Activated naive CD4-positive, alpha-beta T cell treated with anti-CD3 and anti-CD28 coated beads, Interleukin-2, amount 50 U/mL, for 24 hours (primary cell): ENCODE data around the gene MUC20.
"Not testable (repeated sequence)": the region's sequence is repeated elsewhere in the genome, so short reads cannot be mapped to it uniquely, and the experiment has no call there.

Experiments
- H3K27ac Mint-ChIP-seq: one replicate; pipeline ENCODE4 v1.8.0; 2021; ENCODE audit warnings: mild to moderate bottlenecking, mixed read lengths
- H3K27me3 Mint-ChIP-seq: one replicate; pipeline ENCODE4 v1.8.0; 2021; ENCODE audit warnings: mixed read lengths
- H3K36me3 Mint-ChIP-seq: one replicate; pipeline ENCODE4 v1.8.0; 2021; ENCODE audit warnings: mixed read lengths
- H3K4me1 Mint-ChIP-seq: one replicate; pipeline ENCODE4 v1.8.0; 2021; ENCODE audit warnings: mixed read lengths
- H3K4me3 Mint-ChIP-seq: one replicate; pipeline ENCODE4 v1.8.0; 2021; ENCODE audit warnings: mild to moderate bottlenecking, mixed read lengths
- H3K9me3 Mint-ChIP-seq: one replicate; pipeline ENCODE4 v1.8.0; 2021; ENCODE audit warnings: mixed read lengths

The MUC20 gene, protein sequence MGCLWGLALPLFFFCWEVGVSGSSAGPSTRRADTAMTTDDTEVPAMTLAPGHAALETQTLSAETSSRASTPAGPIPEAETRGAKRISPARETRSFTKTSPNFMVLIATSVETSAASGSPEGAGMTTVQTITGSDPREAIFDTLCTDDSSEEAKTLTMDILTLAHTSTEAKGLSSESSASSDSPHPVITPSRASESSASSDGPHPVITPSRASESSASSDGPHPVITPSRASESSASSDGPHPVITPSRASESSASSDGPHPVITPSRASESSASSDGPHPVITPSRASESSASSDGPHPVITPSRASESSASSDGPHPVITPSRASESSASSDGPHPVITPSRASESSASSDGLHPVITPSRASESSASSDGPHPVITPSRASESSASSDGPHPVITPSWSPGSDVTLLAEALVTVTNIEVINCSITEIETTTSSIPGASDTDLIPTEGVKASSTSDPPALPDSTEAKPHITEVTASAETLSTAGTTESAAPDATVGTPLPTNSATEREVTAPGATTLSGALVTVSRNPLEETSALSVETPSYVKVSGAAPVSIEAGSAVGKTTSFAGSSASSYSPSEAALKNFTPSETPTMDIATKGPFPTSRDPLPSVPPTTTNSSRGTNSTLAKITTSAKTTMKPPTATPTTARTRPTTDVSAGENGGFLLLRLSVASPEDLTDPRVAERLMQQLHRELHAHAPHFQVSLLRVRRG

DNA sequence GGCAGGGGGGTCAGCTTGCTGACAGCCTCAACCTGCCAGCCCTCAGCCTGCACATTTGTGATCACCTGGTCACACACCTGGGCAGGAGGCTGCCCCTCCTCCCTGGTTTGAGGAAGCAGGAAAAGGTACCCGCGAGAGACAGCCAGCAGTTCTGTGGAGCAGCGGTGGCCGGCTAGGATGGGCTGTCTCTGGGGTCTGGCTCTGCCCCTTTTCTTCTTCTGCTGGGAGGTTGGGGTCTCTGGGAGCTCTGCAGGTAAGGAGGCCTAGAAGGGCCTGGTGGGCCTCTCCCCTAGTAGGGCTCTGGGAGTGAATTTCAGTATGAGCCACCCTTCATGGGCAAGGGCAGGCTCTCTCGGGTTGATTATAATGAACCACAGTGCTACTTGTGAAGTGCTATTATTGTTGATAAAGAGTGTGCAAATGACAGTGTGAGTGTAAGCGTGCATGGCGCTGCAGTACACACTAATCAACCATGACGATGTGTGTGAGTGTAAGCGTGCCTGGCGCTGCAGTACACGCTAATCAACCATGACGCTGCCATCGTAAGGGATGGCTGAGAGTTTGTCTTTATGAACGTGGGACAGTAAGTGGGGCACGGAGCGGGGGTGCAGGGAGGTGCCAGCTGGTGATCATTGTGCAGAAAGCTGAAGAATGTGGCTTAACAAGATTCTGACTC lies at the start of gene MUC20:
Gene MUC20 (plus strand): TSS at position 148 of the 676 bp plus-strand sequence. CDS start 30 bp downstream, at position 178.
- H3K4me1 Mint-ChIP-seq, H3K9me3 Mint-ChIP-seq, H3K27me3 Mint-ChIP-seq, H3K36me3 Mint-ChIP-seq, H3K4me3 Mint-ChIP-seq, H3K27ac Mint-ChIP-seq: not testable (repeated sequence)

DNA sequence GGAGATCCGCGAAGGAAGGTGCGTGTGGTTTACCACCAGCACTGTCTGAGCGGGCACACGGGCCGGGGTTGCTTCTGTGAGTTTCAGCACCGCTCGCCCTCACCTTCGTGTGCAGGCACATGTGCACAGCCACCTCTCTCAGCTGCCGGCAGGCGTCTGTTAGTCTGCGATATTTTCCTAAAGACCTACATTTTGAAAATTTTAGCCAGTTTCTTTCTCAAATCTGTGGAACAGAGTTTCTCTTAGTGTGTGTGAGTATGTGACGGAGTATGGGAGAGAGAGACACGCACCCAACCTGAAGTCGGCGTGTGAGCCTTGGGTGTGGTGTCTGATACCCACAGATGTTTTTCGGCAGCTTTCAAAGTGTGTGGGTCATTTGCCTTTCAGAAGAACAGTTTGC lies 49.5 kb upstream of the MUC20 start:
- not testable (repeated sequence) for H3K27ac Mint-ChIP-seq, H3K4me1 Mint-ChIP-seq, H3K4me3 Mint-ChIP-seq, H3K27me3 Mint-ChIP-seq, H3K36me3 Mint-ChIP-seq, H3K9me3 Mint-ChIP-seq

DNA sequence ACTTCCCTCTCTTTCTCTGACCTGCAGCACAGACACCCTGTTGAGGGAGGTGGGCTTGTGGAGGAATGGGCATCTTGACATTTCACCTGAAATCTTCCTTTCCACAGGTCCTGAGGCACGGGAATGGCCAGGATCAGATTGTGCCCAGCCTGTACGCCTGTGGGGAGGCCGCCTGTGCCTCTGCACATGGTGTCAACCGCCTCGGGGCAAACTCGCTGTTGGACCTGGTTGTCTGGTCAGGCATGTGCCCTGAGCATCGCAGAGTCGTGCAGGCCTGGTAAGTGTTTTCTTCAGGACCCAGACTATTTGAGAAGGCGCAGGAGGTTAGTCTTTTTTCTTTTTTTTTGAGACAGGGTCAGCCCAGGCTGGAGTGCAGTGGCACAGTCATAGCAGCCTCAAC lies 47.1 kb upstream of the MUC20 start:
- not testable (repeated sequence) for H3K27me3 Mint-ChIP-seq

DNA sequence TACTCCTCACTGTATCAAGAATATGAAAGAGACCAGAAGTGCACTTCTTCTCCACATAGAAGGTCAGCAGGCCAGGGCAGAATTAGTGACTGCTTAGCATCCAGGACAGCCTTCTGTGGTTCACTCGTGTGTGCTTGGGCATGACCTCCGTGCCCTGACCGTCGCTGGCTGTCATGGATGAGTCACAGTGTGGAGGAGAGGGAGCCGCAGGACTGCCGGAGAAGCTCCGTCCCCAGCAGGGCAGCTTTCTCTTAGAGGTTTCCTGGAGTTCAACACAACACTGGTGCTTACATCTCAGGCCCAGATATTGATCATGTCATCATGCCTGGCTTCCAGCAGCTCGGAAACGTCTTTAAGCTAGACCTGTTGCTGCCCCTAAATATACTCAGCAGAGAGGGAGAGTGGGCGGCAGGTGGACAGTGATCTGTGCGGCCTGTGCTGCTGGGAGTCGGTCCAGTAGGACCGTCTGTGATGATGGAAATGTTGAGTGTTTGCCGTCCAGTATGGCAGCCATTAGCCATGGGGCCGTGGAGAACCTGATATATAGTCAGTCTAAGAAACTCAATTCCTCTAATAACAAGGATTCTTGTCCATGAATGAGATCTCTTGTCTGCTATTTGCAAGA lies 42.3 kb upstream of the MUC20 start:
- H3K9me3 Mint-ChIP-seq, H3K27me3 Mint-ChIP-seq, H3K4me3 Mint-ChIP-seq, H3K27ac Mint-ChIP-seq, H3K36me3 Mint-ChIP-seq, H3K4me1 Mint-ChIP-seq: not testable (repeated sequence)

More for the DNA sequence above, 47.1 kb upstream of the MUC20 start:
- H3K4me1 Mint-ChIP-seq, H3K4me3 Mint-ChIP-seq, H3K9me3 Mint-ChIP-seq, H3K27ac Mint-ChIP-seq, H3K36me3 Mint-ChIP-seq: not testable (repeated sequence)

DNA sequence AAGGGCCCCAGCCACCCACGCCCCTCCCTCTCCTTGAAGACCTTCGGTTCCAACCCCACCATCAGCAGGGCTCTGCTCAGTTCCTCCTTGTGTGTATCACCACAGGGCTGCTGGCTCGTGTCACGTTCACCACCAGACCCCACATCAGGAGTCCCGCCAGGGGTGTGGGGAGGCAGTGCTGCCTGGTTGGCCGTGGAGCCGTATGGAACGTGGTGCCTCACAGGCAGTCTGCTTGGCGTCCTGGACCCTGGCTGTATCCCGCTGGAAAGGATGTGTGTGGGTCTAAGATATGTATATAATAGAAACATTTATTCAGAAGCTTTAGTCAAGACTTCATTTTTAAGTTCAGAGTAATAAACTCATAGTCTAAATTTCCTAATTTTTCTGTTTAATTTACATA lies 40.1 kb upstream of the MUC20 start:
- H3K4me1 Mint-ChIP-seq, H3K4me3 Mint-ChIP-seq, H3K27me3 Mint-ChIP-seq, H3K27ac Mint-ChIP-seq, H3K9me3 Mint-ChIP-seq: not testable (repeated sequence)
- H3K36me3 Mint-ChIP-seq = peaks cover 16% of the 10 kb centered on the region

DNA sequence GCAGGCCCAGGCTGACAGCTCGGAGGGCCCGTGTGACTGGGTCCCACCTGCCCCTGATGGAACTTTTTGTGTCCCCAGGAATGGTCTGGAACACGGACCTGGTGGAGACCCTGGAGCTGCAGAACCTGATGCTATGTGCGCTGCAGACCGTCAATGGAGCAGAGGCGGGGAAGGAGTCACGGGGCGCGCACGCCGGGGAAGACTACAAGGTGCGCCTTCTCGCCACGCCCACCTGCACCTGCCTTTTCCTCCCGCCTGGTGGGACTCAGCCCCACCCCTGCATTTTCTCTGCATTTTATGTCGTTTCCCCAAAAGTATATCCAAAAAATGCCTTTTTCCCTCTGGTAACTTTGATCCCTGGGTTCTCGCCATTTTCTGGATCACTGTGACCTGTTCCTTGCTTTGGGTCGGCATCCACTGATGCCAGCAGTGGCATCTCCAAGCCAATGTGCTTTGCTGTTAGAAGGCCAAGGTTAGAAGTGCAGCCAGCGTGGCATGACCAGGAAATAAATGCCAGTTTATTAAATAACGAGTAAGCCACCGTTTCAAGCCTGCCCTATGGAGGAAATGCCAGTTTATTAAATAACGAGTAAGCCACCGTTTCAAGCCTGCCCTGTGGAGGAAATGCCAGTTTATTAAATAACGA lies 39.2 kb upstream of the MUC20 start:
- not testable (repeated sequence) for H3K4me3 Mint-ChIP-seq, H3K4me1 Mint-ChIP-seq, H3K27ac Mint-ChIP-seq, H3K9me3 Mint-ChIP-seq, H3K27me3 Mint-ChIP-seq
- peaks cover 19% of the 10 kb centered on the region for H3K36me3 Mint-ChIP-seq

DNA sequence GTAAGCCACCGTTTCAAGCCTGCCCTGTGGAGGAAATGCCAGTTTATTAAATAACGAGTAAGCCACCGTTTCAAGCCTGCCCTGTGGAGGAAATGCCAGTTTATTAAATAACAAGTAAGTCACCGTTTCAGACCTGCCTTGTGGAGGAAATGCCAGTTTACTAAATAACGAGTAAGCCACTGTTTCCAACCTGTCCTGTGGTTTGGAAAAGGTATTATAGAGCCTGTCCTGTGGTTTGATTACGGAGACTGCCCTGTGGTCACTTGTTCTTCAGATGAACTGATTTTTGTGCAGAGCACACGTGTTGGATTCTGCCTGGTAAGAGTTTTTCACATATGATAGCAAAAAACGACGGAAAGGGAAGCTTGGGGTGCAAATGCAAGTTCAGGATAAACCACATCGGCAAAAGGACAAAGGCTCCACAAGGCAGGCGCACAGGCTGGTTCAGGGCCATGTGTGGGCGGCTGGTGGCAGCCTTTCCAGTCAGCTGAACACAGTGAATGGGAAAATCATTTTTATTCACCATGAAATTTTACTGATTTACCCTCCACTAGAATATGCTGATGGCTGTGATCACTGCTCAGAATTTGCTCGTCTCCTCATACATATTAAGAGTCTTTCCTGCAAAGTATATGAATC lies 38.6 kb upstream of the MUC20 start:
- not testable (repeated sequence) for H3K27me3 Mint-ChIP-seq, H3K4me1 Mint-ChIP-seq, H3K27ac Mint-ChIP-seq, H3K9me3 Mint-ChIP-seq, H3K4me3 Mint-ChIP-seq
- peaks cover 19% of the 10 kb centered on the region for H3K36me3 Mint-ChIP-seq

DNA sequence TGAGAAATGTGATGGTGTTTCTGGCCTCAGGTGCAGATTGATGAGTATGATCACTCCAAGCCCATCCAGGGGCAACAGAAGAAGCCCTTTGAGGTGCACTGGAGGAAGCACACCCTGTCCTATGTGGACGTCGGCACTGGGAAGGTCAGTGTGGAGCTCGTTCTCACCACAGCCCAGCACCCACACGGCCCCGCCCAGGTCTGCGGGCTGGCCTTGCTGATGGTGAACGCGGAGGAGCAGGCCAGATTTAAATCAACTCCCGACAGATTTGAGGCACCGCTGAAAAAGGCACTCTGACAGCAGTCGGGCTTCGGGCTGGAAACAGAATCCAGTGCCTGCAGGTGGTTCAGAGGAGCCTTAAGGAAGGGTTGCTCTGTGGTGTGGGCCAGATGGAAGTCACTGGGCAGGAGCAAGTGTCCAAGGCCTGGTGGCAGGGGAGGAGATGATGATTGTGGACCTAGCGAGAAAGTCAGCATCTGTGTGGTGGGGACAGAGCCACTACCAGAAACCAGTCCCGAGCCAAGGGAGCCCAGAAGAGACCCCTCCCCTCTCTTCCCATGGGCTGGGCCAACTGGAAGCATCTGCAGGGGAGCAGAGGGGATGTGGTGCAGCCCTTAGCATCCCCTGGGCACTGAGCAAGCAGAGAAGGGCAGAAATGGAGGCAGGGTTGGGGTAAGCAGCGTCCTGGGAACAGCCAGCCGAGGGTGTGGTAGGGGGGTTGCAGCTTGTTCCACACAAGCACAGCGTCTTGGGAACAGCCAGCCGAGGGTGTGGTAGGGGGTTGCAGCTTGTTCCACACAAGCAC lies 36.9 kb upstream of the MUC20 start:
- H3K36me3 Mint-ChIP-seq = peaks cover 19% of the 10 kb centered on the region
- H3K4me3 Mint-ChIP-seq, H3K27me3 Mint-ChIP-seq, H3K4me1 Mint-ChIP-seq, H3K27ac Mint-ChIP-seq, H3K9me3 Mint-ChIP-seq: not testable (repeated sequence)

DNA sequence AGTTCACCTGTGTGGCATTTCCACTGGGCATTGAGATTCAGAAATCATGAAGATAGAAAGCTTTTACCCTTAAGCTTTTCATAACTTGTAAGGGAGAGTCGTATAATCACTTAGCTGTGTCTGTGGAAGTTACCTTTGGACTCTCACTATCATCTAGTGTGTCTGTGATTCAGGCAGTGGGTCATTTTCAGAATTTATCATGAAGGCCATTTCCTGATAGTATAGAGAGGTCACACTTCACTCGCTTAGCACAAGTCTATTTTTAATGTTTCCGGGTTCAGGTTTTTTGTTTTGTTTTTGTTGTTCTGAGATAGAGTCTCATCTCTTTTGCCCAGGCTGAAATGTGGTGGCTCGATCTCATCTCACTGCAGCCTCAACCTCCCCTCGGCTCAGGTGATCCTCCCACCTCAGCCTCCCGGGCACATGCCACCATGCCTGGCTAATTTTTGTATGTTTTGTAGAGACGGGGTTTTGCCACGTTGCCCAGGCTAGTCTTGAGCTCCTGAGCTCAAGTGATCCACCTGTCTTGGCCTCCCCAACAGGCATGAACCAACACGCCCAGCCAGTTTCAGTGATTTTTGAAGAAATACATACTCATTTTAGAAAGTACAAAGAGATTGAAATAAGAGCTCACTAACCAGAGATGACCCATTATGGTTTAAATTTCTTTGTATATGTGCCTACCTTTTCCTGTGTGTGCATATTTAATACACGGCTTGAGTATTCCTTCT lies 36.1 kb upstream of the MUC20 start:
- not testable (repeated sequence) for H3K4me3 Mint-ChIP-seq, H3K27me3 Mint-ChIP-seq, H3K9me3 Mint-ChIP-seq, H3K4me1 Mint-ChIP-seq
- Mint-ChIP-seq H3K36me3 (peaks cover 21% of the 10 kb centered on the region), H3K27ac (peak overlapping the region; percentile 46)

DNA sequence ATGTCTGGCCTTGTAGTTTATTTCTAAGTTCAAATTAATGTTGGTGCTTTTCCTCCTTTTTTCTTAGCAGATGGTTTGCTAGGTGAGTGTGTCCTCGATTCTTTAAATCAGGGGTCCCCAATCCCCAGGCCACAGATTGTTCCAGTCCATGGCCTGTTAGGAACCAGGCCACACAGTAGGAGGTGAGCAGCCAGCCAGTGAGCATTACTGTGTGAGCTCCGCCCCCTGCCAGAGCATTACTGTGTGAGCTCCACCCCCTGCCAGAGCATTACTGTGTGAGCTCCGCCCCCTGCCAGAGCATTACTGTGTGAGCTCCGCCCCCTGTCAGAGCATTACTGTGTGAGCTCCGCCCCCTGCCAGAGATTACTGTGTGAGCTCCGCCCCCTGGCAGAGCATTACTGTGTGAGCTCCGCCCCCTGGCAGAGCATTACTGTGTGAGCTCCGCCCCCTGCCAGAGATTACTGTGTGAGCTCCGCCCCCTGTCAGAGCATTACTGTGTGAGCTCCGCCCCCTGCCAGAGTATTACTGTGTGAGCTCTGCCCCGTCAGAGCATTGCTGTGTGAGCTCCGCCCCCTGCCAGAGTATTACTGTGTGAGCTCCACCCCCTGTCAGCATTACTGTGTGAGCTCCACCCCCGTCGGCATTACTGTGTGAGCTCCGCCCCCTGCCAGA lies 34.1 kb upstream of the MUC20 start:
- not testable (repeated sequence) for H3K4me3 Mint-ChIP-seq, H3K27ac Mint-ChIP-seq, H3K9me3 Mint-ChIP-seq, H3K4me1 Mint-ChIP-seq, H3K27me3 Mint-ChIP-seq
- peaks cover 22% of the 10 kb centered on the region for H3K36me3 Mint-ChIP-seq

DNA sequence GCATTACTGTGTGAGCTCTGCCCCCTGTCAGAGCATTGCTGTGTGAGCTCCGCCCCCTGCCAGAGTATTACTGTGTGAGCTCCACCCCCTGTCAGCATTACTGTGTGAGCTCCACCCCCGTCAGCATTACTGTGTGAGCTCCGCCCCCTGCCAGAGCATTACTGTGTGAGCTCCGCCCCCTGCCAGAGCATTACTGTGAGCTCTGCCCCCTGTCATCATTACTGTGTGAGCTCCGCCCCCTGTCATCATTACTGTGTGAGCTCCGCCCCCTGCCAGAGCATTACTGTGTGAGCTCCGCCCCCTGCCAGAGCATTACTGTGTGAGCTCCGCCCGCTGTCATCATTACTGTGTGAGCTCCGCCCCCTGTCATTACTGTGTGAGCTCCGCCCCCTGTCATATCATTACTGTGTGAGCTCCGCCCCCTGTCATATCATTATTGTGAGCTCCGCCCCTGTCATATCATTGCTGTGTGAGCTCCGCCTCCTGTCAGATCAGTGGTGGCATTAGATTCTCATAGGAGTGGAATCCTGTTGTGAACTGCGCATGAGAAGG lies 33.5 kb upstream of the MUC20 start:
- H3K9me3 Mint-ChIP-seq, H3K4me1 Mint-ChIP-seq, H3K4me3 Mint-ChIP-seq, H3K27me3 Mint-ChIP-seq, H3K27ac Mint-ChIP-seq: not testable (repeated sequence)
- peaks cover 28% of the 10 kb centered on the region for H3K36me3 Mint-ChIP-seq

DNA sequence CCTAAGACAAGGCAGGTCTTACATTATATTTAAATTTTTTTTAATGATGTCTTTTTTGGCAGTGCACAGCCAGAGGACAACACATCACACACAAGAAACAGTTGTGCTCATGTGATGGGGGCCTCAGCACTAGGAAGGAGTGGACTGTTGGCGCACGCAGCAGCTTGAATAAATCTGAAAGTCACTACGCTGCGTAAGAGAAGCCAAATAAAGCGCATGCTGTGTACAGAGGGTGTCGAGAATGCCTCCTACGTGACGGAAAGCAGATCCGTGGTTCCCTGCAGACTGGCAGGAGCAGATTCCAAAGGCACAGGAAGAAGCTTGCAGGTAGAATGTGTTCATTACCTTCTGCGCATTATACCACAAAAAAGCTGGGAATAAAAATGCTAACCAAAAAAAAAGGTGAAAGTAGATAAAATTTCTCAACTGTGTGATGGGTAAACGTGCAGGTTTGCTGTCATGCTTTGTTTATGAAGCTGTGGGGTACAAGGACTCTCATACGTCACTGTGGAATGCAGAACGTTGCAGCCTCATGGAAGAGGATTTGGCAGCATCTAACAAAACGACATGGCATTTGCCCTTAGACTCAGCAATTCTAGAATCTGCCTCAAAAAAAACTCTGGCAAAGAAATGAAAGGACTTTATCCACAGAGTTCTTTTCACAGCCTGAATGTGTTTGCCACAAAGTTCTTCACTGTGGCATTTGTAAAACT lies 32.2 kb upstream of the MUC20 start:
- H3K27me3 Mint-ChIP-seq, H3K9me3 Mint-ChIP-seq, H3K4me1 Mint-ChIP-seq, H3K4me3 Mint-ChIP-seq, H3K27ac Mint-ChIP-seq: not testable (repeated sequence)
- peaks cover 28% of the 10 kb centered on the region for H3K36me3 Mint-ChIP-seq
